HG03139 (cell line): Measurements from ENCODE around the gene BCKDHB.
"Not testable (repeated sequence)": the region's sequence is repeated elsewhere in the genome, so short reads cannot be mapped to it uniquely, and the experiment has no call there.

ENCODE experiments used
- ATAC-seq: cut with Tn5 transposase; IDR thresholded peaks from one replicate; pipeline ENCODE4 v1.9.1; 2021; ENCODE audit not compliant: unreplicated experiment

The BCKDHB gene

GRCh38 chr6:80254716-80255115 is 148.2 kb downstream of the BCKDHB start:
- ATAC-seq, result no peak

GRCh38 chr6:80256691-80257090 is 150.2 kb downstream of the BCKDHB start:
- no peak for ATAC-seq

- no peak for ATAC-seq
Observed at GRCh38 chr6:80259118-80259517, 152.6 kb downstream of the BCKDHB start.

- no peak for ATAC-seq
Observed at GRCh38 chr6:80263585-80263984, 157.1 kb downstream of the BCKDHB start.

- ATAC-seq, result no peak
Observed at GRCh38 chr6:80268865-80269730, 162.6 kb downstream of the BCKDHB start.

GRCh38 chr6:80271074-80271473 is 164.6 kb downstream of the BCKDHB start:
- no peak for ATAC-seq

- ATAC-seq, result no peak
Observed at GRCh38 chr6:80272988-80273387, 166.5 kb downstream of the BCKDHB start.

GRCh38 chr6:80276861-80277260 is 170.4 kb downstream of the BCKDHB start:
- ATAC-seq, result no peak

- no peak for ATAC-seq
Observed at GRCh38 chr6:80277501-80277900, 171.0 kb downstream of the BCKDHB start.

GRCh38 chr6:80280262-80281010 is 174.0 kb downstream of the BCKDHB start:
- ATAC-seq, result peak; percentile 50

- no peak for ATAC-seq
Observed at GRCh38 chr6:80282913-80283554, 176.6 kb downstream of the BCKDHB start.

GRCh38 chr6:80287112-80287511 is 180.6 kb downstream of the BCKDHB start:
- no peak for ATAC-seq

GRCh38 chr6:80287607-80288006 is 181.1 kb downstream of the BCKDHB start:
- no peak for ATAC-seq

- ATAC-seq, result no peak
Observed at GRCh38 chr6:80289727-80290126, 183.3 kb downstream of the BCKDHB start.

- ATAC-seq, result not testable (repeated sequence)
Observed at GRCh38 chr6:80294531-80294930, 188.1 kb downstream of the BCKDHB start.

- ATAC-seq, result no peak
Observed at GRCh38 chr6:80302716-80303115, 196.2 kb downstream of the BCKDHB start.

- no peak for ATAC-seq
Observed at GRCh38 chr6:80304014-80304413, 197.5 kb downstream of the BCKDHB start.

GRCh38 chr6:80314531-80314930 is 208.1 kb downstream of the BCKDHB start:
- ATAC-seq, result no peak

- ATAC-seq, result no peak
Observed at GRCh38 chr6:80316686-80317231, 210.3 kb downstream of the BCKDHB start.

GRCh38 chr6:80319196-80319595 is 212.7 kb downstream of the BCKDHB start:
- ATAC-seq, result no peak

- no peak for ATAC-seq
Observed at GRCh38 chr6:80321011-80321410, 214.5 kb downstream of the BCKDHB start.
